ENCODE results near the gene KAZN.

- TF ChIP-seq, protein P1, sequence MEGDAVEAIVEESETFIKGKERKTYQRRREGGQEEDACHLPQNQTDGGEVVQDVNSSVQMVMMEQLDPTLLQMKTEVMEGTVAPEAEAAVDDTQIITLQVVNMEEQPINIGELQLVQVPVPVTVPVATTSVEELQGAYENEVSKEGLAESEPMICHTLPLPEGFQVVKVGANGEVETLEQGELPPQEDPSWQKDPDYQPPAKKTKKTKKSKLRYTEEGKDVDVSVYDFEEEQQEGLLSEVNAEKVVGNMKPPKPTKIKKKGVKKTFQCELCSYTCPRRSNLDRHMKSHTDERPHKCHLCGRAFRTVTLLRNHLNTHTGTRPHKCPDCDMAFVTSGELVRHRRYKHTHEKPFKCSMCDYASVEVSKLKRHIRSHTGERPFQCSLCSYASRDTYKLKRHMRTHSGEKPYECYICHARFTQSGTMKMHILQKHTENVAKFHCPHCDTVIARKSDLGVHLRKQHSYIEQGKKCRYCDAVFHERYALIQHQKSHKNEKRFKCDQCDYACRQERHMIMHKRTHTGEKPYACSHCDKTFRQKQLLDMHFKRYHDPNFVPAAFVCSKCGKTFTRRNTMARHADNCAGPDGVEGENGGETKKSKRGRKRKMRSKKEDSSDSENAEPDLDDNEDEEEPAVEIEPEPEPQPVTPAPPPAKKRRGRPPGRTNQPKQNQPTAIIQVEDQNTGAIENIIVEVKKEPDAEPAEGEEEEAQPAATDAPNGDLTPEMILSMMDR (IDR thresholded peaks at IDR 0.05): no peak
- no peak for TF ChIP-seq POLR2A (IDR thresholded peaks at IDR 0.05)
Measured at GRCh38 chr1:14741532-14741931, 143.0 kb downstream of the KAZN start.

Data from body of pancreas (tissue), 4 donors.